H1 (cell line): ENCODE measurements around the gene CMTM2. TPM values are rescaled to one million over a fixed set of nuclear protein-coding genes. Genes with fewer than 3 reads are reported as not detected.

Source experiments
- CHD1 ChIP-seq: IDR thresholded peaks from 2 replicates; pipeline ENCODE4 v1.6.1; 2012; ENCODE audit warnings: low read depth, low read length, improper control_type of control experiment
- CREB1 ChIP-seq: IDR thresholded peaks from 2 replicates; pipeline ENCODE4 v1.6.1; 2012; ENCODE audit warnings: inconsistent platforms
- CTCF ChIP-seq, 3 experiments: IDR thresholded peaks; 1 replicate in 2 of 3; 2 replicates in 1 of 3; pipeline versions ENCODE4 v1.5.1 to v1.6.1; 2011; ENCODE audit warnings: low read length in 3 of 3, mild to moderate bottlenecking in 3 of 3, inconsistent platforms in 2 of 3, low read depth in 1 of 3, moderate library complexity in 1 of 3; ENCODE audit not compliant: insufficient read depth in 1 of 3; ENCODE audit errors: control extremely low read depth in 1 of 3
- EP300 ChIP-seq, 2 experiments: IDR thresholded peaks; 1 replicate in 1 of 2; 2 replicates in 1 of 2; pipeline ENCODE4 v1.6.1; 2011 to 2012; ENCODE audit warnings: low read depth in 2 of 2, low read length in 2 of 2, mild to moderate bottlenecking in 2 of 2, borderline replicate concordance in 1 of 2, inconsistent platforms in 1 of 2, moderate library complexity in 1 of 2
- JUND ChIP-seq: IDR thresholded peaks from 2 replicates; pipeline ENCODE4 v1.6.1; 2011; ENCODE audit warnings: mild to moderate bottlenecking, improper control_type of control experiment, low read length
- KDM4A ChIP-seq: IDR thresholded peaks from one replicate; pipeline ENCODE4 v1.7.1; 2012; ENCODE audit warnings: low read depth, mild to moderate bottlenecking, moderate library complexity, low read length, inconsistent platforms; ENCODE audit not compliant: severe bottlenecking
- SP4 ChIP-seq: IDR thresholded peaks from 2 replicates; pipeline ENCODE4 v1.6.1; 2012; ENCODE audit warnings: low read length, inconsistent platforms
- TAF1 ChIP-seq: IDR thresholded peaks from 2 replicates; pipeline ENCODE4 v1.6.1; 2011; ENCODE audit warnings: mild to moderate bottlenecking, low read depth, low read length
- TBP ChIP-seq: IDR thresholded peaks from 2 replicates; pipeline ENCODE4 v1.6.1; 2011; ENCODE audit warnings: low read depth, low read length, improper control_type of control experiment
- TCF12 ChIP-seq: IDR thresholded peaks from 2 replicates; pipeline ENCODE4 v1.6.1; 2011; ENCODE audit warnings: low read depth, mild to moderate bottlenecking, low read length
- USF2 ChIP-seq: IDR thresholded peaks from 2 replicates; pipeline ENCODE4 v1.6.1; 2011; ENCODE audit warnings: low read length, improper control_type of control experiment
- polyA plus RNA-seq, 7 experiments: library from polyadenylated mRNA; depleted of rRNA in 3 of 7; stranded (reverse) in 5 of 7; unstranded in 2 of 7; fragments of >200 nt in 5 of 7; fragments of 200-250 nt in 2 of 7; gene quantifications; 1 replicate in 5 of 7; 2 replicates in 1 of 7; 4 replicates in 1 of 7; pipeline versions ENCODE4 v1.2.1 to v1.2.3, GENCODE V29; 2011 to 2013; ENCODE audit warnings: missing spikeins in 2 of 7, mixed read lengths in 2 of 7
- total RNA-seq: library from RNA; stranded (reverse); fragmentation: NEBNext Ultra II Directional; extraction: Animal tissue kit (Norgen Biotek cat#: 25700); gene quantifications from 2 replicates; pipeline ENCODE4 v1.2.1, GENCODE V29; 2021

Gene CMTM2
- total and polyA plus RNA-seq, 2 of the 8 experiments (the other 6 are each of a cell fraction or from before 2014, with no cell fraction given) = not detected

GRCh38 chr16:66604376-66605176 lies 25.3 kb downstream of the CMTM2 start, which contains the start of gene CMTM3 (continued):
- TF ChIP-seq TBP (0 out of 2 replicates have a peak, but pooled peaks have one; percentile 17), CREB1 (no peak), CHD1 (no peak), USF2 (no peak), SP4 (no peak), CTCF (IDR thresholded peaks at IDR 0.05; ENCODE audit: control extremely low read depth in 1 of 3, insufficient read depth in 1 of 3, low read depth in 1 of 3, low read length in 3 of 3) (peak; percentile 46 to 82 (median 71)), EP300 (IDR thresholded peaks at IDR 0.05; ENCODE audit: borderline replicate concordance in 1 of 2, low read depth in 2 of 2, low read length in 2 of 2) (peak in 1 of 2 experiments; percentile 7; a peak in 1 of 3 replicates), KDM4A (peak; percentile 62), TCF12 (no peak), JUND (no peak), TAF1 (peak; percentile 41)
